ENCODE results near the gene SUOX. TPM values are rescaled to one million over a fixed set of nuclear protein-coding genes. Genes with fewer than 3 reads are reported as not detected.
"Not testable (repeated sequence)": the region's sequence is repeated elsewhere in the genome, so short reads cannot be mapped to it uniquely, and the experiment has no call there.

Gene SUOX
- total and polyA plus RNA-seq, 5 donors from 2014 or later, result 2.2 to 10.3 (median 6.9) TPM

DNA sequence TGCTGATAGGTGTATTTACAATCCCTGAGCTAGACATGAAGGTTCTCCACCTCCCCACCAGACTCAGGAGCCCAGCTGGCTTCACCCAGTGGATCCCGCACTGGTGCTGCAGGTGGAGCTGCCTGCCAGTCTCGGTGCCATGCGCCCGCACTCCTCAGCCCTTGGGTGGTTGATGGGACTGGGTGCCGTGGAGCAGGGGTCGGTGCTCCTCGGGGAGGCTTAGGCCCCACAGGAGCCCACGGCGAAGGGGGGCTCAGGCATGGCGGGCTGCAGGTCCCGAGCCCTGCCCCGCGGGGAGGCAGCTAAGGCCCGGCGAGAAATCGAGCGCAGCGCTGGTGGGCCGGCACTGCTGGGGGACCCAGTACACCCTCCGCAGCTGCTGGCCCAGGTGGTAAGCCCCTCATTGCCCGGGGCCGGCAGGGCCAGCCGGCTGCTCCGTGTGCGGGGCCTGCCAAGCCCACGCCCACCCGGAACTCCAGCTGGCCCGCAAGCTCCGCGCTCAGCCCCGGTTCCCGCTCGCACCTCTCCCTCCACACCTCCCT, 3.0 kb downstream of the SUOX start:
- H3K4me3 Mint-ChIP-seq, result peak overlapping the region in 1 of 4 donors; percentile 51
- H3K4me1 Mint-ChIP-seq, result peaks cover 6 to 44% (median 29%) of the 10 kb centered on the region in 4 donors
- H3K36me3 Mint-ChIP-seq; H3K9me3 Mint-ChIP-seq; DNase-seq; H3K27me3 ChIP-seq (ENCODE audit: control insufficient read depth, insufficient read depth, low read length); ATAC-seq (ENCODE audit: low read depth in 2 of 2); H3K36me3 ChIP-seq (ENCODE audit: control insufficient read depth, insufficient read depth, low read length); H3K27me3 Mint-ChIP-seq; H3K9me3 ChIP-seq (ENCODE audit: control insufficient read depth in 2 of 2, low read length in 2 of 2); H3K4me3 ChIP-seq (ENCODE audit: low read depth, low read length); H3K27ac ChIP-seq (ENCODE audit: insufficient read depth, low read length, poor library complexity, severe bottlenecking): not testable (repeated sequence)
- H3K4me1 ChIP-seq (ENCODE audit: control insufficient read depth, insufficient read depth, low read length, poor library complexity, severe bottlenecking), result peaks cover 18% of the 10 kb centered on the region
- H3K27ac Mint-ChIP-seq, result peak overlapping the region in 1 of 3 donors; percentile 69

DNA sequence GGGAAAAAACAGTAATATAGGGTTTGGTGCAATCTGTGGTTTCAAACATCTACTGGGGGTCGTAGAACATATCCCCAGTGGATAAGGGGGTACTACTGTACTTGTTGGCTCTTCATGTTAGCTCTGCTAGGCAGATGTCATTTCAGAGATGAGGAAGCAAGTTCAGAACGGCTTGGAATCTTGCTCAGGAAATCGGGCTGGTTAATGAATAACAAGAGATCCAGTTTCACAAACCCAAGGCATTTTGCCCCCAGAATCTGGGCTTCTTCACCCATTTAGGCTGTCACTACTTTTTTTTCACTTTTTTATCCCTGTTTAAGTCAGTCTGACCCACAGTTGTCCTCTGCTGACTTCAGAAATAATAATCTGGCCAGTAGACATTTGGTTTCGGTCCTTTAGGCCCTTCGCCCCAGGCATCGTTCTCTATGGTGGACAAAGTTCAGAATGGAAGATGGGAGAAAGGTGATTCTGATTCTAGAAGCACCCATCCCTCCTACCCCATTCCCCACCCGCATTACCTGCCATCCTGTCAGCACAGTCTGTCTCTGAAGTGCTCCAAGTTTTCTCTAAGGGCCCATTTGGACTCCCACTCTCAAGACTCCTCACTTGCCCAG, 4.5 kb downstream of the SUOX start:
- peaks cover 0 to 44% (median 29%) of the 10 kb centered on the region in 4 donors for H3K4me1 Mint-ChIP-seq
- H3K27ac Mint-ChIP-seq, result peak overlapping the region in 2 of 3 donors; percentile 27 to 63
- H3K27me3 Mint-ChIP-seq, result no peaks in the 10 kb centered on the region
- no peaks in the 10 kb centered on the region for H3K36me3 Mint-ChIP-seq
- ATAC-seq (ENCODE audit: low read depth in 2 of 2), result no peak
- Histone ChIP-seq H3K27me3 (ENCODE audit: control insufficient read depth, insufficient read depth, low read length) (no peaks in the 10 kb centered on the region), H3K9me3 (ENCODE audit: control insufficient read depth in 2 of 2, low read length in 2 of 2) (no peaks in the 10 kb centered on the region), H3K4me1 (ENCODE audit: control insufficient read depth, insufficient read depth, low read length, poor library complexity, severe bottlenecking) (peaks cover 10% of the 10 kb centered on the region), H3K4me3 (ENCODE audit: low read depth, low read length) (no peak overlapping the region), H3K27ac (ENCODE audit: insufficient read depth, low read length, poor library complexity, severe bottlenecking) (no peak overlapping the region), H3K36me3 (ENCODE audit: control insufficient read depth, insufficient read depth, low read length) (no peaks in the 10 kb centered on the region)
- H3K9me3 Mint-ChIP-seq, result no peaks in the 10 kb centered on the region
- DNase-seq, result no peak
- peak overlapping the region in 2 of 4 donors; percentile 18 to 39 for H3K4me3 Mint-ChIP-seq

DNA sequence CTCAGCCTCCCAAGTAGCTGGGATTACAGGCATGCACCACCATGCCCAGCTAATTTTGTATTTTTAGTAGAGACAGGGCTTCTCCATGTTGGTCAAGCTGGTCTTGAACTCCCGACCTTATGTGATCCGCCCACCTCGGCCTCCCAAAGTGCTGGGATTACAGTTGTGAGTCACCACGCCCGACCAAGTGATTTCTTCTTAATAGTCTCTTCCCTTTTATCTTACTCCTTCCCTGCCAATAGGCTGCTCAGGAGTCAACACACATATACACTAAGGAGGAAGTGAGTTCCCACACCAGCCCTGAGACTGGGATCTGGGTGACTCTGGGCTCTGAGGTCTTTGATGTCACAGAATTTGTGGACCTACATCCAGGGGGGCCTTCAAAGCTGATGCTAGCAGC, 6.3 kb downstream of the SUOX start:
- not testable (repeated sequence) for DNase-seq; ATAC-seq (ENCODE audit: low read depth in 2 of 2); H3K27ac ChIP-seq (ENCODE audit: insufficient read depth, low read length, poor library complexity, severe bottlenecking); H3K4me1 ChIP-seq (ENCODE audit: control insufficient read depth, insufficient read depth, low read length, poor library complexity, severe bottlenecking); H3K9me3 ChIP-seq (ENCODE audit: control insufficient read depth in 2 of 2, low read length in 2 of 2); H3K36me3 ChIP-seq (ENCODE audit: control insufficient read depth, insufficient read depth, low read length); H3K4me3 ChIP-seq (ENCODE audit: low read depth, low read length); H3K9me3 Mint-ChIP-seq; H3K27me3 ChIP-seq (ENCODE audit: control insufficient read depth, insufficient read depth, low read length); H3K4me3 Mint-ChIP-seq; H3K27me3 Mint-ChIP-seq; H3K36me3 Mint-ChIP-seq
- Mint-ChIP-seq H3K27ac (peak overlapping the region in 2 of 3 donors; percentile 7 to 36), H3K4me1 (peaks cover 0 to 40% (median 29%) of the 10 kb centered on the region in 4 donors)

DNA sequence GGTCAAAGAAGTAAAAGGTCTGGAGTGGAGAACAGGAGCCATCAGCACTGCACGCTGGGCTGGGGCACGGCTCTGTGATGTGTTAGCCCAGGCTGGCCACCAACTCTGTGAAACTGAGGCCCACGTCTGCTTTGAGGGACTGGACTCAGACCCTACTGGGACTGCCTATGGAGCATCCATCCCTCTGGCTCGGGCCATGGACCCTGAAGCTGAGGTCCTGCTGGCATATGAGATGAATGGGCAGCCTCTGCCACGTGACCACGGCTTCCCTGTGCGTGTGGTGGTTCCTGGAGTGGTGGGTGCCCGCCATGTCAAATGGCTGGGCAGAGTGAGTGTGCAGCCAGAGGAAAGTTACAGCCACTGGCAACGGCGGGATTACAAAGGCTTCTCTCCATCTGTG, 7.1 kb downstream of the SUOX start:
- Histone ChIP-seq H3K27ac (ENCODE audit: insufficient read depth, low read length, poor library complexity, severe bottlenecking) (no peak overlapping the region), H3K36me3 (ENCODE audit: control insufficient read depth, insufficient read depth, low read length) (no peaks in the 10 kb centered on the region), H3K4me3 (ENCODE audit: low read depth, low read length) (no peak overlapping the region), H3K4me1 (ENCODE audit: control insufficient read depth, insufficient read depth, low read length, poor library complexity, severe bottlenecking) (peaks cover 8% of the 10 kb centered on the region), H3K9me3 (ENCODE audit: control insufficient read depth in 2 of 2, low read length in 2 of 2) (no peaks in the 10 kb centered on the region), H3K27me3 (ENCODE audit: control insufficient read depth, insufficient read depth, low read length) (no peaks in the 10 kb centered on the region)
- Mint-ChIP-seq H3K27ac (peak overlapping the region in 1 of 3 donors; percentile 26), H3K36me3 (no peaks in the 10 kb centered on the region), H3K4me3 (no peak overlapping the region), H3K9me3 (no peaks in the 10 kb centered on the region), H3K4me1 (peaks cover 0 to 42% (median 32%) of the 10 kb centered on the region in 4 donors), H3K27me3 (no peaks in the 10 kb centered on the region)
- DNase-seq (no peak), ATAC-seq (ENCODE audit: low read depth in 2 of 2) (no peak)

DNA sequence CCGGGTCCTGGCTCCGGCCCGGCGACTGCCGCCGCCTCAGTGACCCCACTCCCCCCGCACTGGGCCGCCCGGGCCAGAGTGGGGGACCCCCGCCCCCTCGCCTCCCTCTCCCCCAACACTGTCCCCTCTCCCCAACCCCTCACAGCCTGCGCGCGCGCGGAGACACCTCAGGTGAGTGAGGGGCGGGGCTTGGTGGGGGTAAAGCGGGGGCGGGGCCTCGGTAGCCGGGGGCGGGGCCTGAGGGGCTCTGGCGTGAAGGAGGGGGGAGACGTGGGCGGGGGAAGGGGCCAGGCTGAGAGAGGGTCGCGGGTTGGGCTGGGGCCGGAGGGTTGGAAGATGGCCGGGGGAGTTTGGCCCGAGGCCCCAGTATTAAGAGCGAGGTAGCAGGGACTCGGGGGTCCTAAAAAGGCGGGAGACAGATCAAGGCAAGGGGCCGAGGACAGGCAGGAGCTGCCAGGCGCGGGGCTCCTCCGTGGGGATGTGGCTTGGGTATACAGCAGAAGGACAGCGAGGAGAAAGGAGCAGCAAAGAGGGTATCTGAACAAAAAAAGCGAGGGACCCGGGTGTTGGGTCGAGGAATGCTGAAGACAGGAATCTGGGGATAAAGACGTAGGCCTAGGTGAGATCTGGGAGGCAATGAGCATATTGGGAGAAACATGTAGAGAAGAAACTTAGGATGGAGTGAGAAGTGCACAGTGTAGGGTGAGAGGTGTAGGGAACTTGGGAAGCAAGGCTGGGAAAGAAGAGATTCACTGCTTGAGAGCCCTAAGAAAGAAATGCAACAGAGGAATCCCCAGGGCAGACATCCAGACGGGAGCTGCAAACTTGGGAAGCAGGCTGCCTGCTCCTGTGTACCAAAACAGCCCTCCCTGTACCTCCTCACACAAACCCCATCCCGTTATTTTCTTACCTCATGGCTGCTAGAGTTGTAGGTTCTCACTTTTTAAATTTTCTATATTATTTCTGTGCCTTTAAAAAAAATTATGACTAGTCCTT, 10.8 kb downstream of the SUOX start:
- Mint-ChIP-seq H3K27ac (peak overlapping the region; percentile 92 to 96 (median 95)), H3K36me3 (no peaks in the 10 kb centered on the region), H3K4me1 (peaks cover 0 to 41% (median 28%) of the 10 kb centered on the region in 4 donors), H3K27me3 (no peaks in the 10 kb centered on the region), H3K4me3 (peak overlapping the region; percentile 87 to 91 (median 88)), H3K9me3 (no peaks in the 10 kb centered on the region)
- peak; percentile 62 to 67 (median 62) for DNase-seq
- ATAC-seq (ENCODE audit: low read depth in 2 of 2), result peak; percentile 60 to 79
- no peaks in the 10 kb centered on the region for H3K36me3 ChIP-seq (ENCODE audit: control insufficient read depth, insufficient read depth, low read length)
- H3K4me1 ChIP-seq (ENCODE audit: control insufficient read depth, insufficient read depth, low read length, poor library complexity, severe bottlenecking), result peaks cover 8% of the 10 kb centered on the region
- peak overlapping the region; percentile 70 for H3K4me3 ChIP-seq (ENCODE audit: low read depth, low read length)
- H3K9me3 ChIP-seq (ENCODE audit: control insufficient read depth in 2 of 2, low read length in 2 of 2), result no peaks in the 10 kb centered on the region
- peak overlapping the region; percentile 74 for H3K27ac ChIP-seq (ENCODE audit: insufficient read depth, low read length, poor library complexity, severe bottlenecking)
- no peaks in the 10 kb centered on the region for H3K27me3 ChIP-seq (ENCODE audit: control insufficient read depth, insufficient read depth, low read length)

DNA sequence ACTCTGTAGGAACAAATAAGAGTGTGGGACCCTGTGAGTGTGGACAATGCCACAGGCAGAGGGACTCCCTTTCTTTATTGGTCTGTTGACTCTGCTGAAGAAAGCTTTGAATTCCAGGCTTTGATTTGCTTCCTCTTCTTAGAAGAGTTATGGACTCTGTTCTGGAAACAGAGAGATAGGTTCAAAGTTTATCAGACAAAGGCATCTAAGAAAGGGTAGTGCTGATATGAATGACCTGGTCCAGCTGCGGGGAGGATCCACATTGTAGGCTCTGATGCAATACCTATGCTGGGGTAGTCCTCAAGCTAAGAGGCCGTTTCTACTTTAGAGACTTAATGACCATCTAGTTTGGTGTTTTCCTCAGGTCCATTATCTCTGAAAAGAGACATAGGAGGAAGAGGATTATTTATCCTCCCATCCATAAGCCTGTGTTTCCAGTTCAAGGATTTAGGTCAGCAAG, 13.1 kb downstream of the SUOX start:
- peak overlapping the region in 2 of 3 donors; percentile 3 to 35 for H3K27ac Mint-ChIP-seq
- DNase-seq, result no peak
- H3K36me3 ChIP-seq (ENCODE audit: control insufficient read depth, insufficient read depth, low read length), result no peaks in the 10 kb centered on the region

DNA sequence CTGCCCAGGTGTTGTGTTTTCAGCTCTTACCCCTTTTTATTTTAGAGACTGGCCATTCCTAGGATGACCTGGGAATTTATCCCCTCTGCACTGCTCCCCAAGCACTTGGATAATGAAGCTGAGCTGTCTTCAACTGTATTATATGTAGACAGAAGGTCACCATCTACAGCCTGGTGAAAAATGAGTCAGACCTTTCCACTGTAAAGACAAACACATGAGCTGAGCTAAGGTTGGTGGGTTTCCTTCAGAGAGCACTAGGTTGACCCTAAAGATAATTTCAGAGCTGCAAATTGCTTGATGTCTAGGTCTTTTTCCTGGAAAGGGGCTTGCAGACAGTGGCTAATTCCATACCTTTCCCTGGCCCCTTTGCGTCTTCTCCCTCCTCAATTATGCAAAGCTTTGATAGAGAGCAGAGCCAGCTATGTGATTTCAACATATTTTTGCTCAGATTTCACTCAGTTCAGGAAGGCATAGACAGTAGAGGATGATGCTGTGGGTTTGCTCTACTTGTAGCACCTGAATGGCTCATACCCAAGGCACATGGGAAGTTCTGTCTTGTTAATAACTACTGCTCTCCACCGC, 14.5 kb downstream of the SUOX start:
- Histone ChIP-seq H3K4me3 (ENCODE audit: low read depth, low read length) (no peak overlapping the region), H3K27ac (ENCODE audit: insufficient read depth, low read length, poor library complexity, severe bottlenecking) (no peak overlapping the region), H3K4me1 (ENCODE audit: control insufficient read depth, insufficient read depth, low read length, poor library complexity, severe bottlenecking) (peaks cover 8% of the 10 kb centered on the region), H3K36me3 (ENCODE audit: control insufficient read depth, insufficient read depth, low read length) (no peaks in the 10 kb centered on the region), H3K9me3 (ENCODE audit: control insufficient read depth in 2 of 2, low read length in 2 of 2) (no peaks in the 10 kb centered on the region), H3K27me3 (ENCODE audit: control insufficient read depth, insufficient read depth, low read length) (no peaks in the 10 kb centered on the region)
- Mint-ChIP-seq H3K9me3 (no peaks in the 10 kb centered on the region), H3K4me1 (peaks cover 0 to 38% (median 17%) of the 10 kb centered on the region in 4 donors), H3K27ac (no peak overlapping the region), H3K27me3 (no peaks in the 10 kb centered on the region), H3K36me3 (peaks cover 7% of the 10 kb centered on the region), H3K4me3 (peak overlapping the region in 1 of 4 donors; percentile 38)
- DNase-seq (no peak), ATAC-seq (ENCODE audit: low read depth in 2 of 2) (no peak)

More for the DNA sequence above, 13.1 kb downstream of the SUOX start:
- no peaks in the 10 kb centered on the region for H3K9me3 Mint-ChIP-seq
- ATAC-seq (ENCODE audit: low read depth in 2 of 2), result no peak
- H3K4me3 Mint-ChIP-seq, result peak overlapping the region; percentile 4 to 45 (median 20)
- Histone ChIP-seq H3K27ac (ENCODE audit: insufficient read depth, low read length, poor library complexity, severe bottlenecking) (no peak overlapping the region), H3K27me3 (ENCODE audit: control insufficient read depth, insufficient read depth, low read length) (no peaks in the 10 kb centered on the region), H3K9me3 (ENCODE audit: control insufficient read depth in 2 of 2, low read length in 2 of 2) (no peaks in the 10 kb centered on the region), H3K4me1 (ENCODE audit: control insufficient read depth, insufficient read depth, low read length, poor library complexity, severe bottlenecking) (peaks cover 8% of the 10 kb centered on the region), H3K4me3 (ENCODE audit: low read depth, low read length) (no peak overlapping the region)
- H3K27me3 Mint-ChIP-seq, result no peaks in the 10 kb centered on the region
- H3K4me1 Mint-ChIP-seq, result peaks cover 0 to 39% (median 25%) of the 10 kb centered on the region in 4 donors
- peaks cover 7% of the 10 kb centered on the region for H3K36me3 Mint-ChIP-seq

All from CD4-positive, CD25-positive, alpha-beta regulatory T cell (primary cell).